ENCODE results near the gene GRIPAP1. TPM values are rescaled to one million over a fixed set of nuclear protein-coding genes. Genes with fewer than 3 reads are reported as not detected.

The GRIPAP1 gene
- total RNA-seq, 1 donor from 2014 or later, result 10.4 TPM

DNA sequence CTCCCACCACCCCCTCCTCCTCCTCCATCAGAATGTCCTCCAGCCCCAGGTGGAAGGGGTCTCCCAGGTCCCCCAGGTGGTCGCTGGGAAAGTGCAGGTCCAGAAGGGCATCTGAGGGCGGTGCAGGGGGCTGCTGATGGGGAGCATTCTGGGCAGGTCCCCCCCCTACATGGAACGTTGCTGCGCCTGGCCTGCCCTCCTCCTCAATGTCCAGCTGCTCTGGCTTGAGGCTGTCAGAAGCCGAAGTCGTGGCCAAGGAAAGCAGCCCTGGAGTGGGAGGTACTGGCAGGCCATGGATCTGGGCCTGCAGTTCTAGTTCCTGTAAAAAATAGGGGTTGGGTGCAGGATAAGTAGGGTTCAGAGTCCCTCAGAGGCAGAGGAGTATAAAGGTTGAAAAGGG lies 28.2 kb upstream of the GRIPAP1 start:
- no peak overlapping the region for H3K4me3 ChIP-seq (ENCODE audit: low read length in 3 of 3)
- H3K4me1 ChIP-seq (ENCODE audit: control insufficient read depth in 3 of 3, insufficient read depth in 3 of 3, low read length in 3 of 3), result no peaks in the 10 kb centered on the region
- H3K36me3 ChIP-seq (ENCODE audit: control insufficient read depth in 3 of 3, insufficient read depth in 3 of 3, low read length in 3 of 3), result peaks cover 22 to 26% (median 23%) of the 10 kb centered on the region in 3 donors

DNA sequence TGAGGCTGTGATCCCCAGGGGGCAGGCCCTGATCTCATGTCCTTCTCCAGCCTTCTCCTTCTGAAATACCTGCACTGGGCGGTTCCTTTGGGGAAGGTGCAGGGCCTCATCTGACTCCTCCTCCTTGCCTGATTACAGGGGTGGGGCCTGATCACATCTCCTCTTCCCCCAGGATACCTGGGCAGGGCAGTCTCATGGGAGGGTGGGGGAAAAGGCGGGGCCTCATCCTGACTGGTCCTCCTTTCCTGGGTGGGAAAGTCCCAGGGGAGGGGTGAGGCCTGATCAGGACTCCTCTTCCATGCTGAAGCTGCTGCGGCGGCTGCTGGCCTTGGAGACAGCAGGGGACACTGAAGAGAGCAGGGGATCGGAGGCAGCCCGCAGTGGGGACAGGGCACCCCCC lies 27.8 kb upstream of the GRIPAP1 start:
- H3K9ac ChIP-seq (ENCODE audit: low read depth in 1 of 3, low read length in 3 of 3), result no peak overlapping the region
- no peak overlapping the region for H3K4me3 ChIP-seq (ENCODE audit: low read length in 3 of 3)
- no peaks in the 10 kb centered on the region for H3K27me3 ChIP-seq (ENCODE audit: control insufficient read depth in 3 of 3, insufficient read depth in 3 of 3, low read length in 3 of 3)
- H3K27ac ChIP-seq (ENCODE audit: low read depth, low read length), result no peak overlapping the region
- no peaks in the 10 kb centered on the region for H3K4me1 ChIP-seq (ENCODE audit: control insufficient read depth in 3 of 3, insufficient read depth in 3 of 3, low read length in 3 of 3)
- peaks cover 22 to 26% (median 23%) of the 10 kb centered on the region in 3 donors for H3K36me3 ChIP-seq (ENCODE audit: control insufficient read depth in 3 of 3, insufficient read depth in 3 of 3, low read length in 3 of 3)
- no peaks in the 10 kb centered on the region for H3K9me3 ChIP-seq (ENCODE audit: control insufficient read depth in 3 of 3, low read length in 3 of 3)

More for the DNA sequence above, 28.2 kb upstream of the GRIPAP1 start:
- Histone ChIP-seq H3K27me3 (ENCODE audit: control insufficient read depth in 3 of 3, insufficient read depth in 3 of 3, low read length in 3 of 3) (no peaks in the 10 kb centered on the region), H3K9ac (ENCODE audit: low read depth in 1 of 3, low read length in 3 of 3) (no peak overlapping the region), H3K9me3 (ENCODE audit: control insufficient read depth in 3 of 3, low read length in 3 of 3) (no peaks in the 10 kb centered on the region), H3K27ac (ENCODE audit: low read depth, low read length) (no peak overlapping the region)

DNA sequence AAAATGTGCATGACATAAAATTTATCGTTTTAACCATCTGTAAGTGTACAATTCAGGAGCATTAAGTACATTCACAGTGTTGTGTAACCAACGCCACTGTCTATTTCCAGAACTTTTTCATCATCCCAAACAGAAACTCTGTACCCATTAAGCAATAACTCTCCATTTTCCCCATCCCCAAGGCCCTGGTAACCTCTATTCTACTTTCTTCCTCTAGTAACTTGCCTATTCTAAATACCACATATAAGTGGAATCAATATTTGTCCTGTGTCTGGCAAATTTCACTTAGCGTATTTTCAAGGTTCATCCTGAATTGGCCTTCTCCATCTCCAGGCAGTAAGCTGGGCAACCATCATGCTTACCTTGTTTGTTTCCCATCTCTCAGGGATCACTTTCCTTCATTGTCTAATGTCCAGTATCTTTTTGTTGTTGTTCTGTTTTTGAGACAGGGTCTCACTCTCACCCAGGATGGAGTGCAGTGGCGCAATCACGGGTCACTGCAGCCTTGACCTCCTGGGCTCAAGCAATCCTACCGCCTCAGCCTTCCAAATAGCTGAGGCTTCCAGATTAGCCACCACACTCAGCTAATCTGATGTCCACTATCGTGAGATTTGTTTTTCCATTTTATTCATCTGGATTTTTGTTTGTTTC lies 17.7 kb upstream of the GRIPAP1 start:
- no peaks in the 10 kb centered on the region for H3K4me1 ChIP-seq (ENCODE audit: control insufficient read depth in 3 of 3, insufficient read depth in 3 of 3, low read length in 3 of 3)
- no peak overlapping the region for H3K4me3 ChIP-seq (ENCODE audit: low read length in 3 of 3)
- H3K9me3 ChIP-seq (ENCODE audit: control insufficient read depth in 3 of 3, low read length in 3 of 3), result no peaks in the 10 kb centered on the region
- H3K9ac ChIP-seq (ENCODE audit: low read depth in 1 of 3, low read length in 3 of 3), result no peak overlapping the region
- no peaks in the 10 kb centered on the region for H3K27me3 ChIP-seq (ENCODE audit: control insufficient read depth in 3 of 3, insufficient read depth in 3 of 3, low read length in 3 of 3)
- H3K27ac ChIP-seq (ENCODE audit: low read depth, low read length), result no peak overlapping the region
- H3K36me3 ChIP-seq (ENCODE audit: control insufficient read depth in 3 of 3, insufficient read depth in 3 of 3, low read length in 3 of 3), result peaks cover 0 to 3% (median 0%) of the 10 kb centered on the region in 3 donors

- Histone ChIP-seq H3K9ac (ENCODE audit: low read depth in 1 of 3, low read length in 3 of 3) (no peak overlapping the region), H3K36me3 (ENCODE audit: control insufficient read depth in 3 of 3, insufficient read depth in 3 of 3, low read length in 3 of 3) (no peaks in the 10 kb centered on the region), H3K9me3 (ENCODE audit: control insufficient read depth in 3 of 3, low read length in 3 of 3) (no peaks in the 10 kb centered on the region), H3K4me1 (ENCODE audit: control insufficient read depth in 3 of 3, insufficient read depth in 3 of 3, low read length in 3 of 3) (no peaks in the 10 kb centered on the region), H3K27ac (ENCODE audit: low read depth, low read length) (no peak overlapping the region), H3K4me3 (ENCODE audit: low read length in 3 of 3) (no peak overlapping the region), H3K27me3 (ENCODE audit: control insufficient read depth in 3 of 3, insufficient read depth in 3 of 3, low read length in 3 of 3) (no peaks in the 10 kb centered on the region)
Observed at GRCh38 chrX:49019050-49019449, 17.0 kb upstream of the GRIPAP1 start.

- H3K27ac ChIP-seq (ENCODE audit: low read depth, low read length), result no peak overlapping the region
- H3K36me3 ChIP-seq (ENCODE audit: control insufficient read depth in 3 of 3, insufficient read depth in 3 of 3, low read length in 3 of 3), result peaks cover 0 to 5% (median 0%) of the 10 kb centered on the region in 3 donors
- H3K9me3 ChIP-seq (ENCODE audit: control insufficient read depth in 3 of 3, low read length in 3 of 3), result no peaks in the 10 kb centered on the region
- H3K4me1 ChIP-seq (ENCODE audit: control insufficient read depth in 3 of 3, insufficient read depth in 3 of 3, low read length in 3 of 3), result peaks cover 2 to 4% (median 3%) of the 10 kb centered on the region in 3 donors
- no peaks in the 10 kb centered on the region for H3K27me3 ChIP-seq (ENCODE audit: control insufficient read depth in 3 of 3, insufficient read depth in 3 of 3, low read length in 3 of 3)
- no peak overlapping the region for H3K4me3 ChIP-seq (ENCODE audit: low read length in 3 of 3)
- no peak overlapping the region for H3K9ac ChIP-seq (ENCODE audit: low read depth in 1 of 3, low read length in 3 of 3)
Observed at GRCh38 chrX:49003696-49004095, 1.6 kb upstream of the GRIPAP1 start.

DNA sequence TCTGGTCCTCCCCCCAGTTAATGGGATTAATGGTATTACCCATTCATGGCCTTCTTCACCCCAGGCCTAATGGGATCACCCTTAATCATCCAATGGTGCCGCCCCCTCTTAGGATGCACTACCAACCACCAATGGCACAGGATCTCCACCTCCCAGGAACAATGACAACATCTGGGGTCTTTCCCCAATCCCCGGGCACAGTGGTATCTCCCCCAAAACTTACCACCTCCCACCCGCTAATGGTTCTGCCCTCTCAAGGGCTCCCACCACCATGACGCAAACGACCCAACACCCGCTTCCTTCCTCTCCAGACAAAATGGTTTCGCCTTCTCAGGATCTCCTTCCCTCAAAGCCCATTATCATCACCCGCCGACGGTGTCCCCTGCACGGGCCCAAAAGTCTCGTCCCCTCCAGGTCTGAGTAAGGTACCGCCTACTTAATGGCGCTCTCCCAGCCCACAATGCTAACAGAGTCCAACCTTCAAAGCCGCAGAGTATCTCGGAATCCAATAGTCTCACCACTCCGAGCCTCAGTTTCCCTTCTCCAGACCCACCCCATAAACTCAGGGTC lies 458 bp downstream of the GRIPAP1 start:
- Histone ChIP-seq H3K36me3 (ENCODE audit: control insufficient read depth in 3 of 3, insufficient read depth in 3 of 3, low read length in 3 of 3) (peaks cover 0 to 13% (median 12%) of the 10 kb centered on the region in 3 donors), H3K9ac (ENCODE audit: low read depth in 1 of 3, low read length in 3 of 3) (peak overlapping the region; percentile 82 to 89 (median 86)), H3K4me3 (ENCODE audit: low read length in 3 of 3) (peak overlapping the region; percentile 87 to 91 (median 91)), H3K27ac (ENCODE audit: low read depth, low read length) (peak overlapping the region; percentile 86), H3K27me3 (ENCODE audit: control insufficient read depth in 3 of 3, insufficient read depth in 3 of 3, low read length in 3 of 3) (peaks cover 0 to 3% (median 0%) of the 10 kb centered on the region in 3 donors), H3K9me3 (ENCODE audit: control insufficient read depth in 3 of 3, low read length in 3 of 3) (no peaks in the 10 kb centered on the region), H3K4me1 (ENCODE audit: control insufficient read depth in 3 of 3, insufficient read depth in 3 of 3, low read length in 3 of 3) (peaks cover 2 to 4% (median 3%) of the 10 kb centered on the region in 3 donors)

GRCh38 chrX:49000636-49001035 lies 1.4 kb downstream of the GRIPAP1 start:
- no peaks in the 10 kb centered on the region for H3K9me3 ChIP-seq (ENCODE audit: control insufficient read depth in 3 of 3, low read length in 3 of 3)
- no peak overlapping the region for H3K27ac ChIP-seq (ENCODE audit: low read depth, low read length)
- H3K9ac ChIP-seq (ENCODE audit: low read depth in 1 of 3, low read length in 3 of 3), result no peak overlapping the region
- H3K4me1 ChIP-seq (ENCODE audit: control insufficient read depth in 3 of 3, insufficient read depth in 3 of 3, low read length in 3 of 3), result peaks cover 2 to 4% (median 3%) of the 10 kb centered on the region in 3 donors
- no peak overlapping the region for H3K4me3 ChIP-seq (ENCODE audit: low read length in 3 of 3)
- peaks cover 0 to 3% (median 0%) of the 10 kb centered on the region in 3 donors for H3K27me3 ChIP-seq (ENCODE audit: control insufficient read depth in 3 of 3, insufficient read depth in 3 of 3, low read length in 3 of 3)
- peaks cover 0 to 13% (median 12%) of the 10 kb centered on the region in 3 donors for H3K36me3 ChIP-seq (ENCODE audit: control insufficient read depth in 3 of 3, insufficient read depth in 3 of 3, low read length in 3 of 3)

- H3K27me3 ChIP-seq (ENCODE audit: control insufficient read depth in 3 of 3, insufficient read depth in 3 of 3, low read length in 3 of 3), result peaks cover 0 to 3% (median 0%) of the 10 kb centered on the region in 3 donors
- peaks cover 0 to 20% (median 16%) of the 10 kb centered on the region in 3 donors for H3K36me3 ChIP-seq (ENCODE audit: control insufficient read depth in 3 of 3, insufficient read depth in 3 of 3, low read length in 3 of 3)
- H3K9ac ChIP-seq (ENCODE audit: low read depth in 1 of 3, low read length in 3 of 3), result no peak overlapping the region
- peaks cover 2 to 4% (median 3%) of the 10 kb centered on the region in 3 donors for H3K4me1 ChIP-seq (ENCODE audit: control insufficient read depth in 3 of 3, insufficient read depth in 3 of 3, low read length in 3 of 3)
- no peaks in the 10 kb centered on the region for H3K9me3 ChIP-seq (ENCODE audit: control insufficient read depth in 3 of 3, low read length in 3 of 3)
- H3K4me3 ChIP-seq (ENCODE audit: low read length in 3 of 3), result no peak overlapping the region
- H3K27ac ChIP-seq (ENCODE audit: low read depth, low read length), result no peak overlapping the region
Observed at GRCh38 chrX:48999030-48999429, 3.0 kb downstream of the GRIPAP1 start.

DNA sequence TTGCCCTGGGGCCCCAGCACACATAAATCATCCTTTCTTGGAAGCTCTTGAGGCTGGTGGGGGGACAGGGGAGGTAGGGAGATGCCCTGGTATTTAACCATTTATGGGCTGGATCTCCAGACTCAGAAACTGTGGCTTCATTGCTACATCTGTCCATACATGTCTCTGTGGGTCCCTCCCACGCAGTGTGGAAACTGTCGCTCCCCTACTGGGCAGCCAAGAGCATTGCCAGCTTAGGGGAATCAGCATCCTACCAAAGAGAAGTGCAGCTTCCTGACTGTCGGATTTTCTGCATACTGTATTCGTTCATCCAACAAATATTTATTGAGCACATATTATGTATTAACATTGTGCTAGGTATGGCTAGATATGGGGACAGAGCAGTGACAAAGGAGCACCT lies 3.7 kb downstream of the GRIPAP1 start:
- H3K27ac ChIP-seq (ENCODE audit: low read depth, low read length), result no peak overlapping the region
- H3K9ac ChIP-seq (ENCODE audit: low read depth in 1 of 3, low read length in 3 of 3), result no peak overlapping the region
- no peaks in the 10 kb centered on the region for H3K9me3 ChIP-seq (ENCODE audit: control insufficient read depth in 3 of 3, low read length in 3 of 3)
- H3K36me3 ChIP-seq (ENCODE audit: control insufficient read depth in 3 of 3, insufficient read depth in 3 of 3, low read length in 3 of 3), result peaks cover 0 to 21% (median 20%) of the 10 kb centered on the region in 3 donors
- H3K4me1 ChIP-seq (ENCODE audit: control insufficient read depth in 3 of 3, insufficient read depth in 3 of 3, low read length in 3 of 3), result peaks cover 2 to 4% (median 3%) of the 10 kb centered on the region in 3 donors
- H3K4me3 ChIP-seq (ENCODE audit: low read length in 3 of 3), result no peak overlapping the region
- peaks cover 0 to 3% (median 0%) of the 10 kb centered on the region in 3 donors for H3K27me3 ChIP-seq (ENCODE audit: control insufficient read depth in 3 of 3, insufficient read depth in 3 of 3, low read length in 3 of 3)

DNA sequence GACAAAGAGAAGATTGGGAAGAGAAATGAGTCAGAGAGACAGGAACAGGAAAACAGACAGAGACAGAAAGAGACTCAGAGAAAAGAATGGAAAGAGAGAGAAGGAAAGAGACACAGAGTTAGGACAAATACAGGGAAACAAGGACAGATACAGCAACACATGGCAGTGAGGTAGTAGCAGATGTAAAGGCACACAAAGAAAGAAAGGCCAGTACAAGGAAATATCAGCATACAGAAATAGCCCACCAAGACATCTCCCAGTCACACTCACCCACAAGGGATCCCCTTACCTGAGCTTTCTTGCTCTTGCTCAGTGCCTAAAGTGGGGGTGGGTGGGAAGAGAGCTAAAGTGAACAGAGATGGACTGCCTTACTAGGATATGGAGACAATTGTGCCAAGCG lies 4.2 kb downstream of the GRIPAP1 start:
- Histone ChIP-seq H3K4me3 (ENCODE audit: low read length in 3 of 3) (no peak overlapping the region), H3K36me3 (ENCODE audit: control insufficient read depth in 3 of 3, insufficient read depth in 3 of 3, low read length in 3 of 3) (peaks cover 2 to 25% (median 20%) of the 10 kb centered on the region in 3 donors), H3K27me3 (ENCODE audit: control insufficient read depth in 3 of 3, insufficient read depth in 3 of 3, low read length in 3 of 3) (peaks cover 0 to 3% (median 0%) of the 10 kb centered on the region in 3 donors), H3K9ac (ENCODE audit: low read depth in 1 of 3, low read length in 3 of 3) (no peak overlapping the region), H3K27ac (ENCODE audit: low read depth, low read length) (no peak overlapping the region), H3K9me3 (ENCODE audit: control insufficient read depth in 3 of 3, low read length in 3 of 3) (no peaks in the 10 kb centered on the region), H3K4me1 (ENCODE audit: control insufficient read depth in 3 of 3, insufficient read depth in 3 of 3, low read length in 3 of 3) (peaks cover 2 to 4% (median 3%) of the 10 kb centered on the region in 3 donors)

Measured in skeletal muscle tissue (tissue), 4 donors.